Measurements from ENCODE around the gene RSPH10B2.
"Not testable (repeated sequence)": the region's sequence is repeated elsewhere in the genome, so short reads cannot be mapped to it uniquely, and the experiment has no call there.

RSPH10B2 gene

DNA sequence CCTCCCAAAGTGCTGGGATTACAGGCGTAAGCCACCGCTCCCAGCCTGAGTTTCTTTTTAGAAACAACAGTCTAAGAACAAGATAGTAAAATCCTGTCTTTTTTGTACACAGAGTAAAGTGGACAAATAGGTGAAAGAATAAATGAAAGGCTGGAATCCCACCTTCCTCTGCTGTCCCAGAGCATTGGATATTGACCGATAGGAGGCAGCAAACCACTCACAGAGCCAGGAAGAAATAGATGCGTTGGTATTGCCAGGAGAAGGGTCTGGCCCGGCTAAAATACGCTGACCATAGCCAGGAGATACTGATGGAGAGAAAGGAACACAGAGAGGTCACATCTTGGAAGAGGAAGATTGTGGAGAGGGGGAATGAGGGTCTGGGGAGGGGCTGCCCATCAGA, 35.8 kb upstream of the RSPH10B2 start:
- ChIA-PET POLR2A (no interaction called here), CTCF (no interaction called here)
- DNase-seq (ENCODE audit: low read depth, low spot score) = no peak
- no peak for TF ChIP-seq CTCF (IDR thresholded peaks at IDR 0.05; ENCODE audit: insufficient read depth, low read length, missing control alignments)
- H3K4me3 ChIP-seq (ENCODE audit: low read depth, low read length) = no peak overlapping the region

DNA sequence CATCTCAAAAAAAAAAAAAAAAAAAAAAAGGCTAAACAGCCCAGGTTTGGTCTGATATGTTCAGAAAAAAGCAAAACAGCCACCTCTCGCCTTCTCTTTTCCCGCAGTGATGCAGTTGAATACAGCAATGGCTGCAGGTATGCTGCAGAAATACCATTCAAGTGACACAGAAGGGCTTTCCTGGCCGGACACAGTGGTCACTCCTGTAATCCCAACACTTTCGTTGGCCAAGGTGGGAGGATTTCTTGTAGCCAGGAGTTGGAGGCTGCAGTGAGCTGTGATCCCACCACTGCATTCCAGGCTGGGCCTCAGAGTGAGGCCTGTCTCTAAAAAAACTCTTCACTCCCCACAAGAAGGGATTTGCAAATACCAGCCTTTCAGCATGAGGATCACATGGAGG, 29.6 kb upstream of the RSPH10B2 start:
- CTCF ChIA-PET; DNase-seq (ENCODE audit: low read depth, low spot score); H3K4me3 ChIP-seq (ENCODE audit: low read depth, low read length); POLR2A ChIA-PET: not testable (repeated sequence)

DNA sequence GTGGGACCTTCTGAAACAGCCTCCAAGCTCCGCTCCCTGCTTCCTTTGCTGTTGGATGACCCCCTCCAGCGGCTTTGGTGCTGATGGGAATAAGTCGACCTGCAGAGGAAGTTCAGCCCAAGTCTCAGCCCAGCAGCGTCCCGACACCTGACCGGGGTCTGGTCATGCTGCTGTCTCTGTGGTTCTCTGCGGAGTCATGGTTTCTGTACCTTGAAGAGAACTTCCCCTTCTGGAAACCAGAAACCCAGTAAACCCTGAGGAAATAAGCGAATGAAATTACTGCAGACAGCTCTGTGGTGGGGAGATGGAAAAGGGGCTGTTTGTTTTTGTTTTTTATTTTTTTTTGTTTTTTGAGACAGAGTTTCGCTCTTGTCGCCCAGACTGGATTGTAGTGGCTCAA, 28.9 kb upstream of the RSPH10B2 start:
- TF ChIP-seq CTCF (IDR thresholded peaks at IDR 0.05; ENCODE audit: insufficient read depth, low read length, missing control alignments) = no peak
- DNase-seq (ENCODE audit: low read depth, low spot score) = no peak
- ChIA-PET CTCF (no interaction called here), POLR2A (no interaction called here)
- H3K4me3 ChIP-seq (ENCODE audit: low read depth, low read length) = no peak overlapping the region

GRCh38 chr7:6726341-6726740, 27.6 kb upstream of the RSPH10B2 start:
- CTCF ChIA-PET; DNase-seq (ENCODE audit: low read depth, low spot score); POLR2A ChIA-PET; H3K4me3 ChIP-seq (ENCODE audit: low read depth, low read length): not testable (repeated sequence)

DNA sequence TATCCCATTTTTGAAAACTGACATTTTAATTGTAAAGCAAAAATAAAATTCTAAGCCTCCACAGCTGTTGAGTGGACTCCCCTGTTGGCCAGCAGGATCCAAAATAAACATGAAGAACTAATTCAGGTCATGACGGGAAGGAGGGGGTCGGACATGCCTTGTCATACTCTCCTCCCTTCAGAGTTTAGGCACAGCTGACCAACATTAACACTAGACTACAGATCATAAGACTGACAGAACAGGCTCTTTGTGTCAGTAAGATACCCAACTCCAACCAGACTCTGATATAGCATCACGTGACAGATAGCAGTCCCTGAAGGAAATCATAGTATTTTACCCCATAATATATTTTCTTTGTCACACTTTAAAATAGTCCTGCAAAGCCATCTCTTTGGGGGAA, 26.2 kb upstream of the RSPH10B2 start:
- no peak overlapping the region for H3K4me3 ChIP-seq (ENCODE audit: low read depth, low read length)
- POLR2A ChIA-PET = no interaction called here
- CTCF ChIA-PET = no interaction called here

GRCh38 chr7:6728893-6729491, 24.9 kb upstream of the RSPH10B2 start:
- ChIA-PET CTCF (interaction anchor here (0.6 kb wide), 1 partner anchor 11 kb away, joined by 3 read pairs; no protein-coding TSS in a partner anchor), POLR2A (interaction anchor here (0.5 kb wide), 1 partner anchor 830 kb away, joined by 3 read pairs; no protein-coding TSS in a partner anchor)
- H3K4me3 ChIP-seq (ENCODE audit: low read depth, low read length) = peak overlapping the region; percentile 85
- not testable (repeated sequence) for DNase-seq (ENCODE audit: low read depth, low spot score)

More for the DNA sequence above, 26.2 kb upstream of the RSPH10B2 start:
- DNase-seq (ENCODE audit: low read depth, low spot score) = no peak
- no peak for TF ChIP-seq CTCF (IDR thresholded peaks at IDR 0.05; ENCODE audit: insufficient read depth, low read length, missing control alignments)

DNA sequence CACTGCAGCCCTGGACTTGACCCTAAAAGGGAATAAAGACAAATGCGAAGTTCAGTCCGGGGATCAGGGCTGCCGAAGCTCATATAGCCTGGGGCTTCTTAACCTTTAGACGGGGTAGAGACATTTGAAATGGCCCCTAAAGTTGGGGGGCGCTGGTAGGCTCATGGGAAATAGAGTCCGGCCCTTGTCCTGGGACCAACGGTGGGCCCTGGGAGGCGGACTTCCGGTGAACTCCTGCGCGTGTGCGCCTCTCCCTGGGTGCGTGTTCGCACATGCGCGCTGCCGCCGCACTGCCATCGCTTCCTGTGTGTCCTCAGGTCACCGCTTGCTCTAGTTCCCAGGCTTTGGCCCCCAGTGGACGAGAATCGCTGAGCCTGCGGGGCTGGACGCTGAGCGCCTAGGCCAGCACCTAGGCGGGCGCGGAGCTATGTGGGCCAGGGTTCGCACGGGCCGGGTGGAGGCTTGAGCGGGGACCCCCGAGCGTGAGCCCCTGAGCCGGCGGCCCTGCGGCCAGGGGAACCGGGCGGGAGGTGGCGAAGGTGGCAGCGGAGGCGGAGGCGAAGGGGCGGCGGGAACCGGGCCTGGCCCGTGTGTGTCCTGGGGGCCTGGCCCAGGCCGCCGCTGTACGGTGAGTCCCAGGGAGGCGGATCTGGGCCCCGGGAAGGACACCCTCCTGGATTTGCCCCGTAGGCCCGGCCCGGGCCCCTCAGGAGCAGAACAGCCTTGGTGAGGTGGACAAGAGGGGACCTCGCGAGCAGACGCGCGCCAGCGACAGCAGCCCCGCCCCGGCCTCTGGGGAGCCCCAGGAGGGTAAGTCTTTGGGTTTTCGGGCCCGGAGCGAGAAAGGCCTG, 24.2 kb upstream of the RSPH10B2 start:
- no peak for TF ChIP-seq CTCF (IDR thresholded peaks at IDR 0.05; ENCODE audit: insufficient read depth, low read length, missing control alignments)
- CTCF ChIA-PET = no interaction called here

GRCh38 chr7:6730343-6730633, 23.6 kb upstream of the RSPH10B2 start:
- TF ChIP-seq CTCF (IDR thresholded peaks at IDR 0.05; ENCODE audit: insufficient read depth, low read length, missing control alignments) = no peak
- POLR2A ChIA-PET = no interaction called here
- no peak for DNase-seq (ENCODE audit: low read depth, low spot score)
- CTCF ChIA-PET = no interaction called here
- peak overlapping the region; percentile 85 for H3K4me3 ChIP-seq (ENCODE audit: low read depth, low read length)

More for the DNA sequence above, 24.2 kb upstream of the RSPH10B2 start:
- POLR2A ChIA-PET = interaction anchor here (0.5 kb wide), 1 partner anchor 830 kb away, joined by 3 read pairs; no protein-coding TSS in a partner anchor
- H3K4me3 ChIP-seq (ENCODE audit: low read depth, low read length) = peak overlapping the region; percentile 85
- DNase-seq (ENCODE audit: low read depth, low spot score) = peak; percentile 65

- POLR2A ChIA-PET = not testable (repeated sequence)
Observed at GRCh38 chr7:6738415-6738814, 15.5 kb upstream of the RSPH10B2 start.

DNA sequence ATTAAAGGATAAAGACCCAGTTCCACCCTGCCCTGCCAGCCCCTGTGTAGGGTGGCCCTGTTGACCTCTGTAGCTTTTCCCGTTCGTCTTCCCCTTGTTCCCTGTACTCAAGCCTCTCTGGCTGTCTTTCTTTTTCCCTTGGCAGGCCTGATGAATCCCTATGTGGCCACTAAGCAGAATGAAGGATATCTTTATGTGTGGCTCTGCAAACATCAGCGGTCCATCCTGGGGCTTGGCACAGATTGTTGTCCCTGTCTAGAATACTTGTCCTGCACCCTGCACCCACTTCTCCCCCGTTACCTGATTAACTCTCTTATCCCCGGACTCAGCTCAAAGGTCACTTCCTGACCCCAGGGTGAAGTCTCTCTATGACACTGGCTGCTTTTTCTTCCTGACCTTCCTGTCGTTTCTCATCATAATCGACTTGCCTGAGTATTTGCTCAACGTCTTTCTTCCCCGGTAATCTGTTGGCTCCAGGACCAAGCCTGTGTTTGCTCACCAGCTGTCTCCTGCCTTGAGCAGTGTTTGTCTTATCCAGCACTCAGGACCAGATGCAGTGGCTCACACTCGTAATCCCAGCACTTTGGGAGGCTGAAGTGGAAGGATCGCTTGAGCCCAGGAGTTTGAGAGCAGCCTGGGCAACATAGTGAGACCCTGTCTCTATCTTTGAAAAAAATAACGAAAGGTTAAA, 9.3 kb upstream of the RSPH10B2 start:
- DNase-seq (ENCODE audit: low read depth, low spot score); CTCF ChIA-PET; POLR2A ChIA-PET; H3K4me3 ChIP-seq (ENCODE audit: low read depth, low read length): not testable (repeated sequence)

More at GRCh38 chr7:6738415-6738814, 15.5 kb upstream of the RSPH10B2 start:
- not testable (repeated sequence) for DNase-seq (ENCODE audit: low read depth, low spot score); H3K4me3 ChIP-seq (ENCODE audit: low read depth, low read length)
- CTCF ChIA-PET = interaction anchor here (0.7 kb wide), 1 partner anchor 259 kb away, joined by 3 read pairs; no protein-coding TSS in a partner anchor

Measured in AG04449 (cell line).